Measurements from ENCODE around the gene NFKBIE.
"Not testable (repeated sequence)": the region's sequence is repeated elsewhere in the genome, so short reads cannot be mapped to it uniquely, and the experiment has no call there.

The NFKBIE gene

GRCh38 chr6:44265007-44265721 is at the start of gene NFKBIE:
Gene NFKBIE (minus strand): TSS chr6:44265551. CDS start chr6:44265346, 205 bp downstream.
- peak; percentile 83 to 94 (median 88) for DNase-seq

- not testable (repeated sequence) for DNase-seq
Observed at GRCh38 chr6:44314657-44315056, 49.3 kb upstream of the NFKBIE start.

GRCh38 chr6:44312901-44313788 is 47.8 kb upstream of the NFKBIE start, which contains the start of gene AARS2:
Gene AARS2 (minus strand): TSS chr6:44313347. CDS start chr6:44313323, 24 bp downstream.
- DNase-seq: peak; percentile 80 to 96 (median 89)

GRCh38 chr6:44311767-44312166 is 46.4 kb upstream of the NFKBIE start:
- no peak for DNase-seq

- no peak for DNase-seq
Observed at GRCh38 chr6:44311304-44311703, 46.0 kb upstream of the NFKBIE start.

- no peak for DNase-seq
Observed at GRCh38 chr6:44310241-44310640, 44.9 kb upstream of the NFKBIE start.

GRCh38 chr6:44309631-44310030 is 44.3 kb upstream of the NFKBIE start:
- DNase-seq: no peak

GRCh38 chr6:44309092-44309491 is 43.7 kb upstream of the NFKBIE start:
- DNase-seq: no peak

GRCh38 chr6:44307217-44307616 is 41.9 kb upstream of the NFKBIE start:
- no peak for DNase-seq

- no peak for DNase-seq
Observed at GRCh38 chr6:44306710-44307109, 41.4 kb upstream of the NFKBIE start.

GRCh38 chr6:44305200-44305725 is 39.9 kb upstream of the NFKBIE start:
- no peak for DNase-seq

GRCh38 chr6:44304282-44305199 is 39.2 kb upstream of the NFKBIE start:
- DNase-seq: peak in 2 of 4 experiments; percentile 9 to 17

- no peak for DNase-seq
Observed at GRCh38 chr6:44303842-44304241, 38.5 kb upstream of the NFKBIE start.

- no peak for DNase-seq
Observed at GRCh38 chr6:44302856-44303255, 37.5 kb upstream of the NFKBIE start.

- no peak for DNase-seq
Observed at GRCh38 chr6:44301782-44302564, 36.6 kb upstream of the NFKBIE start.

GRCh38 chr6:44301106-44301505 is 35.8 kb upstream of the NFKBIE start:
- DNase-seq: no peak

- DNase-seq: no peak
Observed at GRCh38 chr6:44300292-44300823, 35.0 kb upstream of the NFKBIE start.

GRCh38 chr6:44298864-44299263 is 33.5 kb upstream of the NFKBIE start:
- no peak for DNase-seq

- DNase-seq: no peak
Observed at GRCh38 chr6:44298055-44298803, 32.9 kb upstream of the NFKBIE start.

Data from activated CD4-positive, CD25-positive, alpha-beta regulatory T cell (primary cell).